HEK293 (cell line): ENCODE results near the gene ACAD9.

Source experiments
- CTCF ChIP-seq: fragments of 450-650 bp; formaldehyde crosslinking; IDR thresholded peaks from 2 replicates; pipeline ENCODE4 v1.5.1; 2016; ENCODE audit warnings: missing biosample characterization, missing genetic modification characterization
- MZF1 ChIP-seq: fragments of 450-650 bp; formaldehyde crosslinking; IDR thresholded peaks from 2 replicates; pipeline ENCODE4 v1.5.1; 2017; ENCODE audit warnings: missing biosample characterization, missing genetic modification characterization, borderline replicate concordance
- ZNF175 ChIP-seq: fragments of 450-650 bp; formaldehyde crosslinking; IDR thresholded peaks from 2 replicates; pipeline ENCODE4 v1.5.1; 2016; ENCODE audit warnings: missing biosample characterization, missing genetic modification characterization
- ZNF394 ChIP-seq: fragments of 450-650 bp; formaldehyde crosslinking; IDR thresholded peaks from 2 replicates; pipeline ENCODE4 v1.5.1; 2016; ENCODE audit warnings: missing biosample characterization, missing genetic modification characterization, mild to moderate bottlenecking, moderate library complexity, borderline replicate concordance
- ZNF514 ChIP-seq: fragments of 450-650 bp; formaldehyde crosslinking; IDR thresholded peaks from 2 replicates; pipeline ENCODE4 v1.5.1; 2016; ENCODE audit warnings: missing biosample characterization, missing genetic modification characterization
- ZNF747 ChIP-seq: fragments of 450-650 bp; formaldehyde crosslinking; IDR thresholded peaks from 2 replicates; pipeline ENCODE4 v1.5.1; 2016; ENCODE audit warnings: missing biosample characterization, missing genetic modification characterization
- TF ChIP-seq, protein P1 (sequence below): sonication (generic); formaldehyde crosslinking; IDR thresholded peaks from 2 replicates; pipeline ENCODE4 v1.8.1; 2022; ENCODE audit warnings: mild to moderate bottlenecking, moderate library complexity, missing genetic modification reagents
- TF ChIP-seq, protein P2 (sequence below): fragments of 450-650 bp; formaldehyde crosslinking; IDR thresholded peaks from 2 replicates; pipeline ENCODE4 v1.5.1; 2016; ENCODE audit warnings: missing biosample characterization, missing genetic modification characterization

GRCh38 chr3:128867200-128868125 is 12.0 kb upstream of the ACAD9 start:
- TF ChIP-seq CTCF (tag by site-specific recombination) = no peak
- no peak for TF ChIP-seq MZF1 (tag by site-specific recombination)
- no peak for TF ChIP-seq ZNF175
- no peak for TF ChIP-seq ZNF747 (tag by site-specific recombination)
- TF ChIP-seq ZNF514 (tag by site-specific recombination) = no peak
- TF ChIP-seq, protein P1, sequence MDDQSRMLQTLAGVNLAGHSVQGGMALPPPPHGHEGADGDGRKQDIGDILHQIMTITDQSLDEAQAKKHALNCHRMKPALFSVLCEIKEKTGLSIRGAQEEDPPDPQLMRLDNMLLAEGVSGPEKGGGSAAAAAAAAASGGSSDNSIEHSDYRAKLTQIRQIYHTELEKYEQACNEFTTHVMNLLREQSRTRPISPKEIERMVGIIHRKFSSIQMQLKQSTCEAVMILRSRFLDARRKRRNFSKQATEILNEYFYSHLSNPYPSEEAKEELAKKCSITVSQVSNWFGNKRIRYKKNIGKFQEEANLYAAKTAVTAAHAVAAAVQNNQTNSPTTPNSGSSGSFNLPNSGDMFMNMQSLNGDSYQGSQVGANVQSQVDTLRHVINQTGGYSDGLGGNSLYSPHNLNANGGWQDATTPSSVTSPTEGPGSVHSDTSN (CRISPR knock-in tag) = no peak
- TF ChIP-seq, protein P2, sequence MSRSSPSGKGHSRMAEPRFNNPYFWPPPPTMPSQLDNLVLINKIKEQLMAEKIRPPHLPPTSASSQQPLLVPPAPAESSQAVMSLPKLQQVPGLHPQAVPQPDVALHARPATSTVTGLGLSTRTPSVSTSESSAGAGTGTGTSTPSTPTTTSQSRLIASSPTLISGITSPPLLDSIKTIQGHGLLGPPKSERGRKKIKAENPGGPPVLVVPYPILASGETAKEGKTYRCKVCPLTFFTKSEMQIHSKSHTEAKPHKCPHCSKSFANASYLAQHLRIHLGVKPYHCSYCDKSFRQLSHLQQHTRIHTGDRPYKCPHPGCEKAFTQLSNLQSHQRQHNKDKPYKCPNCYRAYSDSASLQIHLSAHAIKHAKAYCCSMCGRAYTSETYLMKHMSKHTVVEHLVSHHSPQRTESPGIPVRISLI (tag by site-specific recombination) = no peak
- no peak for TF ChIP-seq ZNF394 (tag by site-specific recombination)
